ENCODE data around the gene CIAO2A. TPM values are rescaled to one million over a fixed set of nuclear protein-coding genes. Genes with fewer than 3 reads are reported as not detected.

Gene CIAO2A
- total and polyA plus RNA-seq, 2 experiments from 2014 or later = 228 to 256 TPM

GRCh38 chr15:64133623-64134344 is 40.1 kb upstream of the CIAO2A start:
- Histone ChIP-seq H3K9me3 (ENCODE audit: low read depth) (no peaks in the 10 kb centered on the region), H3K4me2 (no peak overlapping the region), H3K4me3 (no peak overlapping the region), H3K36me3 (replicated peaks; ENCODE audit: insufficient read depth, low read depth) (no peaks in the 10 kb centered on the region), H3K79me2 (no peaks in the 10 kb centered on the region), H2AFZ (no peak overlapping the region), H3K4me1 (ENCODE audit: insufficient read depth) (no peaks in the 10 kb centered on the region), H3K9me2 (replicated peaks; ENCODE audit: insufficient read depth) (no peaks in the 10 kb centered on the region), H3K27ac (no peak overlapping the region), H3K27me3 (no peaks in the 10 kb centered on the region), H4K20me1 (ENCODE audit: insufficient read depth, poor library complexity, severe bottlenecking) (no peaks in the 10 kb centered on the region)
- 96% methylated on average over 10 of the region's 10 CpGs for WGBS (ENCODE audit: low lambda C conversion rate, missing lambda C conversion rate)
- no peak for TF ChIP-seq CTCF (IDR thresholded peaks at IDR 0.05; ENCODE audit: poor library complexity)
- no peak for TF ChIP-seq EZH2 (IDR thresholded peaks at IDR 0.05; ENCODE audit: borderline replicate concordance)
- TF ChIP-seq EZH2phosphoT487 (IDR thresholded peaks at IDR 0.05; ENCODE audit: low read depth, severe bottlenecking, unreplicated experiment) = no peak
- no peak for DNase-seq (ENCODE audit: low spot score)

GRCh38 chr15:64132217-64132616 is 38.6 kb upstream of the CIAO2A start:
- Histone ChIP-seq H3K4me1 (ENCODE audit: insufficient read depth) (no peaks in the 10 kb centered on the region), H3K36me3 (replicated peaks; ENCODE audit: insufficient read depth, low read depth) (no peaks in the 10 kb centered on the region), H3K9me3 (ENCODE audit: low read depth) (no peaks in the 10 kb centered on the region), H3K27ac (no peak overlapping the region), H3K79me2 (no peaks in the 10 kb centered on the region), H3K9me2 (replicated peaks; ENCODE audit: insufficient read depth) (no peaks in the 10 kb centered on the region), H2AFZ (no peak overlapping the region), H3K27me3 (no peaks in the 10 kb centered on the region), H3K4me3 (no peak overlapping the region), H3K4me2 (no peak overlapping the region), H4K20me1 (ENCODE audit: insufficient read depth, poor library complexity, severe bottlenecking) (no peaks in the 10 kb centered on the region)
- 93% methylated on average over 4 of the region's 4 CpGs for WGBS (ENCODE audit: low lambda C conversion rate, missing lambda C conversion rate)
- no peak for DNase-seq (ENCODE audit: low spot score)
- no peak for TF ChIP-seq EZH2phosphoT487 (IDR thresholded peaks at IDR 0.05; ENCODE audit: low read depth, severe bottlenecking, unreplicated experiment)
- TF ChIP-seq EZH2 (IDR thresholded peaks at IDR 0.05; ENCODE audit: borderline replicate concordance) = no peak
- no peak for TF ChIP-seq CTCF (IDR thresholded peaks at IDR 0.05; ENCODE audit: poor library complexity)

GRCh38 chr15:64131547-64131946 is 37.9 kb upstream of the CIAO2A start:
- 99% methylated on average over 7 of the region's 7 CpGs for WGBS (ENCODE audit: low lambda C conversion rate, missing lambda C conversion rate)
- DNase-seq (ENCODE audit: low spot score) = no peak
- H4K20me1 ChIP-seq (ENCODE audit: insufficient read depth, poor library complexity, severe bottlenecking) = no peaks in the 10 kb centered on the region
- no peak overlapping the region for H3K4me2 ChIP-seq
- no peak overlapping the region for H3K27ac ChIP-seq
- no peaks in the 10 kb centered on the region for H3K9me3 ChIP-seq (ENCODE audit: low read depth)
- no peak overlapping the region for H3K4me3 ChIP-seq
- TF ChIP-seq EZH2 (IDR thresholded peaks at IDR 0.05; ENCODE audit: borderline replicate concordance) = no peak
- TF ChIP-seq CTCF (IDR thresholded peaks at IDR 0.05; ENCODE audit: poor library complexity) = no peak
- no peak for TF ChIP-seq EZH2phosphoT487 (IDR thresholded peaks at IDR 0.05; ENCODE audit: low read depth, severe bottlenecking, unreplicated experiment)
- H3K9me2 ChIP-seq (replicated peaks; ENCODE audit: insufficient read depth) = no peaks in the 10 kb centered on the region
- H3K36me3 ChIP-seq (replicated peaks; ENCODE audit: insufficient read depth, low read depth) = no peaks in the 10 kb centered on the region
- no peaks in the 10 kb centered on the region for H3K79me2 ChIP-seq
- H3K27me3 ChIP-seq = no peaks in the 10 kb centered on the region
- H2AFZ ChIP-seq = no peak overlapping the region
- no peaks in the 10 kb centered on the region for H3K4me1 ChIP-seq (ENCODE audit: insufficient read depth)
